HEK293 (cell line): Measurements from ENCODE around the gene GLI1.

Experiments
- GLIS1 ChIP-seq: fragments of 450-650 bp; formaldehyde crosslinking; IDR thresholded peaks from 2 replicates; pipeline ENCODE4 v1.5.1; 2016; ENCODE audit warnings: missing biosample characterization, missing genetic modification characterization
- GLIS2 ChIP-seq: fragments of 450-650 bp; formaldehyde crosslinking; IDR thresholded peaks from 2 replicates; pipeline ENCODE4 v1.5.1; 2016; ENCODE audit warnings: missing biosample characterization, missing genetic modification characterization
- KLF1 ChIP-seq: fragments of 450-650 bp; formaldehyde crosslinking; IDR thresholded peaks from 2 replicates; pipeline ENCODE4 v1.5.1; 2016; ENCODE audit warnings: missing biosample characterization, missing genetic modification characterization
- KLF8 ChIP-seq: fragments of 450-650 bp; formaldehyde crosslinking; IDR thresholded peaks from 2 replicates; pipeline ENCODE4 v1.5.1; 2016; ENCODE audit warnings: missing biosample characterization, missing genetic modification characterization
- PRDM4 ChIP-seq: fragments of 450-650 bp; formaldehyde crosslinking; IDR thresholded peaks from 2 replicates; pipeline ENCODE4 v1.5.1; 2017; ENCODE audit warnings: missing biosample characterization, missing genetic modification characterization
- SCRT2 ChIP-seq: fragments of 450-650 bp; formaldehyde crosslinking; IDR thresholded peaks from 2 replicates; pipeline ENCODE4 v1.5.1; 2016; ENCODE audit warnings: missing biosample characterization, missing genetic modification characterization
- TRIM28 ChIP-seq: IDR thresholded peaks from 2 replicates; pipeline ENCODE4 v1.6.1; 2011; ENCODE audit warnings: low read length, control low read depth, borderline replicate concordance
- ZBTB7A ChIP-seq: fragments of 450-650 bp; formaldehyde crosslinking; IDR thresholded peaks from 2 replicates; pipeline ENCODE4 v1.5.1; 2016; ENCODE audit warnings: low read depth, missing biosample characterization, missing genetic modification characterization
- ZNF114 ChIP-seq: fragments of 450-650 bp; formaldehyde crosslinking; IDR thresholded peaks from 2 replicates; pipeline ENCODE4 v1.5.0; 2017; ENCODE audit warnings: missing biosample characterization, missing genetic modification characterization
- ZNF292 ChIP-seq: fragments of 450-650 bp; formaldehyde crosslinking; IDR thresholded peaks from 2 replicates; pipeline ENCODE4 v1.5.1; 2016; ENCODE audit warnings: low read depth, missing biosample characterization, missing genetic modification characterization, borderline replicate concordance
- ZNF37A ChIP-seq: fragments of 450-650 bp; IDR thresholded peaks from 2 replicates; pipeline ENCODE4 v1.5.1; 2018; ENCODE audit warnings: missing biosample characterization, missing genetic modification characterization
- ZNF391 ChIP-seq: fragments of 450-650 bp; formaldehyde crosslinking; IDR thresholded peaks from 2 replicates; pipeline ENCODE4 v1.5.1; 2016; ENCODE audit warnings: low read depth, missing biosample characterization, missing genetic modification characterization, borderline replicate concordance
- ZNF423 ChIP-seq: fragments of 450-650 bp; formaldehyde crosslinking; IDR thresholded peaks from 2 replicates; pipeline ENCODE4 v1.5.1; 2016; ENCODE audit warnings: missing biosample characterization, missing genetic modification characterization
- ZNF48 ChIP-seq: fragments of 450-650 bp; formaldehyde crosslinking; IDR thresholded peaks from 2 replicates; pipeline ENCODE4 v1.5.1; 2016; ENCODE audit warnings: missing biosample characterization, missing genetic modification characterization
- ZNF501 ChIP-seq: fragments of 450-650 bp; formaldehyde crosslinking; IDR thresholded peaks from 2 replicates; pipeline ENCODE4 v1.5.1; 2016; ENCODE audit warnings: missing biosample characterization, missing genetic modification characterization
- ZNF513 ChIP-seq: fragments of 450-650 bp; IDR thresholded peaks from 2 replicates; pipeline ENCODE4 v1.5.1; 2018; ENCODE audit warnings: missing biosample characterization, missing genetic modification characterization
- ZNF518A ChIP-seq: fragments of 450-650 bp; formaldehyde crosslinking; conservative IDR thresholded peaks from 2 replicates; pipeline ENCODE4 v1.5.1; 2016; ENCODE audit warnings: low read depth, missing biosample characterization, missing genetic modification characterization
- ZNF521 ChIP-seq: fragments of 450-650 bp; formaldehyde crosslinking; IDR thresholded peaks from 2 replicates; pipeline ENCODE4 v1.5.1; 2017; ENCODE audit warnings: missing biosample characterization, mild to moderate bottlenecking, missing genetic modification characterization
- ZNF580 ChIP-seq: fragments of 450-650 bp; formaldehyde crosslinking; IDR thresholded peaks from 2 replicates; pipeline ENCODE4 v1.5.1; 2016; ENCODE audit warnings: missing biosample characterization, missing genetic modification characterization
- ZNF654 ChIP-seq: fragments of 450-650 bp; formaldehyde crosslinking; IDR thresholded peaks from 2 replicates; pipeline ENCODE4 v1.5.1; 2016; ENCODE audit warnings: low read depth, missing biosample characterization, missing genetic modification characterization
- ZNF660 ChIP-seq: fragments of 450-650 bp; IDR thresholded peaks from 2 replicates; pipeline ENCODE4 v1.5.1; 2018; ENCODE audit warnings: missing biosample characterization, mild to moderate bottlenecking, missing genetic modification characterization
- ZNF692 ChIP-seq: fragments of 450-650 bp; formaldehyde crosslinking; IDR thresholded peaks from 2 replicates; pipeline ENCODE4 v1.5.1; 2016; ENCODE audit warnings: missing biosample characterization, missing genetic modification characterization
- ZNF777 ChIP-seq: fragments of 450-650 bp; formaldehyde crosslinking; IDR thresholded peaks from 2 replicates; pipeline ENCODE4 v1.5.1; 2017; ENCODE audit warnings: missing biosample characterization, missing genetic modification characterization, borderline replicate concordance
- ZSCAN5A ChIP-seq: fragments of 450-650 bp; formaldehyde crosslinking; IDR thresholded peaks from 2 replicates; pipeline ENCODE4 v1.5.1; 2016; ENCODE audit warnings: missing biosample characterization, missing genetic modification characterization

GLI1 gene

GRCh38 chr12:57462251-57462911 lies 2.8 kb downstream of the GLI1 start (continued):
- TF ChIP-seq ZNF423 (tag by site-specific recombination): peak; percentile 86
- TF ChIP-seq ZNF391 (tag by site-specific recombination): peak; percentile 85; the same call in 1 of the 2 replicates
- TF ChIP-seq ZNF777: no peak
- no peak for TF ChIP-seq SCRT2 (tag by site-specific recombination)
- no peak for TF ChIP-seq ZSCAN5A (tag by site-specific recombination)
- TF ChIP-seq GLIS1 (tag by site-specific recombination): peak; percentile 67
- TF ChIP-seq ZNF501 (tag by site-specific recombination): peak; percentile 70
- no peak for TF ChIP-seq ZNF580 (tag by site-specific recombination)
- TF ChIP-seq GLIS2: peak; percentile 88
- TF ChIP-seq ZNF48 (tag by site-specific recombination): no peak
- no peak for TF ChIP-seq PRDM4 (tag by site-specific recombination)
- peak; percentile 91 for TF ChIP-seq KLF8 (tag by site-specific recombination)
- TF ChIP-seq ZNF37A (tag by site-specific recombination): no peak
- peak; percentile 93 for TF ChIP-seq TRIM28
- no peak for TF ChIP-seq KLF1 (tag by site-specific recombination)
- peak; percentile 99 for TF ChIP-seq ZNF692 (tag by site-specific recombination)
- no peak for TF ChIP-seq ZNF114 (tag by site-specific recombination)
- no peak for TF ChIP-seq ZBTB7A (tag by site-specific recombination)
- TF ChIP-seq ZNF521 (tag by site-specific recombination): no peak
- peak; percentile 12; the same call in 1 of the 2 replicates for TF ChIP-seq ZNF518A
- TF ChIP-seq ZNF654: peak; percentile 89
- TF ChIP-seq ZNF292 (tag by site-specific recombination): no peak
- TF ChIP-seq ZNF660 (tag by site-specific recombination): 0 out of 2 replicates have a peak, but pooled peaks have one; percentile 87
- TF ChIP-seq ZNF513 (tag by site-specific recombination): 0 out of 2 replicates have a peak, but pooled peaks have one; percentile 32
